HEK293 (cell line): ENCODE data around the gene CAD.

Source experiments
- CTCF ChIA-PET: fragments of 350-600 bp; formaldehyde crosslinking; extraction: SDS; loops from one replicate; lab custom pipeline; 2021; ENCODE audit warnings: antibody characterized with exemption; lab: Yijun Ruan, JAX
- POLR2A ChIA-PET: fragments of 300-600 bp; formaldehyde crosslinking; extraction: SDS; loops from one replicate; lab custom pipeline; 2020; ENCODE audit warnings: antibody characterized with exemption, inconsistent platforms; lab: Yijun Ruan, JAX
- H3K27ac ChIP-seq: fragments of 200-500 bp; sonication (Bioruptor generic); 2 replicates; pipeline ENCODE4 v1.5.1; 2014; ENCODE audit warnings: low read depth, low read length, control low read depth, inconsistent platforms; ENCODE audit errors: extremely low read depth
- H3K36me3 ChIP-seq, 2 experiments: fragments of 200-500 bp in 1 of 2; sonication (Bioruptor generic) in 1 of 2; 1 replicate in 1 of 2; 2 replicates in 1 of 2; pipeline ENCODE4 v1.5.1; 2014 to 2017; ENCODE audit warnings: inconsistent platforms in 2 of 2, low read length in 2 of 2; ENCODE audit not compliant: control insufficient read depth in 2 of 2, insufficient read depth in 1 of 2
- H3K4me1 ChIP-seq: fragments of 200-500 bp; sonication (Bioruptor generic); 2 replicates; pipeline ENCODE4 v1.5.1; 2014; ENCODE audit warnings: mild to moderate bottlenecking, low read length, inconsistent platforms; ENCODE audit not compliant: control insufficient read depth, insufficient read depth
- H3K4me3 ChIP-seq: 2 replicates; pipeline ENCODE4 v1.5.1; 2011; ENCODE audit warnings: low read depth, mild to moderate bottlenecking, control low read depth, low read length, moderate library complexity
- H3K9me3 ChIP-seq: fragments of 200-500 bp; sonication (Bioruptor generic); 2 replicates; pipeline ENCODE4 v1.5.1; 2014; ENCODE audit warnings: low read depth, low read length, inconsistent platforms; ENCODE audit not compliant: control insufficient read depth, insufficient read depth
- GLIS2 ChIP-seq: fragments of 450-650 bp; formaldehyde crosslinking; IDR thresholded peaks from 2 replicates; pipeline ENCODE4 v1.5.1; 2016; ENCODE audit warnings: missing biosample characterization, missing genetic modification characterization
- REST ChIP-seq: fragments of 450-650 bp; formaldehyde crosslinking; IDR thresholded peaks from 2 replicates; pipeline ENCODE4 v1.5.1; 2016; ENCODE audit warnings: missing biosample characterization, missing genetic modification characterization
- SP2 ChIP-seq: fragments of 450-650 bp; formaldehyde crosslinking; IDR thresholded peaks from 2 replicates; pipeline ENCODE4 v1.5.1; 2016; ENCODE audit warnings: missing biosample characterization, missing genetic modification characterization
- ZBTB7A ChIP-seq: fragments of 450-650 bp; formaldehyde crosslinking; IDR thresholded peaks from 2 replicates; pipeline ENCODE4 v1.5.1; 2016; ENCODE audit warnings: low read depth, missing biosample characterization, missing genetic modification characterization
- ZFP69B ChIP-seq: fragments of 450-650 bp; formaldehyde crosslinking; IDR thresholded peaks from 2 replicates; pipeline ENCODE4 v1.5.1; 2016; ENCODE audit warnings: missing biosample characterization, missing genetic modification characterization
- ZNF138 ChIP-seq: fragments of 450-650 bp; formaldehyde crosslinking; IDR thresholded peaks from 2 replicates; pipeline ENCODE4 v1.5.1; 2016; ENCODE audit warnings: missing biosample characterization, missing genetic modification characterization, borderline replicate concordance
- ZNF19 ChIP-seq: fragments of 450-650 bp; formaldehyde crosslinking; IDR thresholded peaks from 2 replicates; pipeline ENCODE4; 2016; ENCODE audit warnings: missing biosample characterization, missing genetic modification characterization, low read depth
- ZNF23 ChIP-seq: fragments of 450-650 bp; formaldehyde crosslinking; IDR thresholded peaks from 2 replicates; pipeline ENCODE4 v1.5.1; 2016; ENCODE audit warnings: missing biosample characterization, missing genetic modification characterization, borderline replicate concordance
- ZNF302 ChIP-seq: fragments of 450-650 bp; formaldehyde crosslinking; IDR thresholded peaks from 2 replicates; pipeline ENCODE4 v1.5.1; 2016; ENCODE audit warnings: missing biosample characterization, missing genetic modification characterization, low read depth
- ZNF514 ChIP-seq: fragments of 450-650 bp; formaldehyde crosslinking; IDR thresholded peaks from 2 replicates; pipeline ENCODE4 v1.5.1; 2016; ENCODE audit warnings: missing biosample characterization, missing genetic modification characterization
- ZNF624 ChIP-seq: fragments of 450-650 bp; formaldehyde crosslinking; IDR thresholded peaks from 2 replicates; pipeline ENCODE4 v1.5.1; 2017; ENCODE audit warnings: missing biosample characterization, missing genetic modification characterization
- TF ChIP-seq, protein P1 (sequence below): fragments of 450-650 bp; formaldehyde crosslinking; IDR thresholded peaks from 2 replicates; pipeline ENCODE4 v1.5.1; 2016; ENCODE audit warnings: missing biosample characterization, missing genetic modification characterization, low read depth
- TF ChIP-seq, protein P2 (sequence below): sonication (generic); formaldehyde crosslinking; IDR thresholded peaks from 2 replicates; pipeline ENCODE4 v1.8.1; 2022; ENCODE audit warnings: mild to moderate bottlenecking, moderate library complexity, missing genetic modification reagents
- TF ChIP-seq, protein P3 (sequence below): fragments of 450-650 bp; formaldehyde crosslinking; IDR thresholded peaks from 2 replicates; pipeline ENCODE4 v1.5.1; 2016; ENCODE audit warnings: missing biosample characterization, missing genetic modification characterization

CAD gene

GRCh38 chr2:27222407-27222806 lies 5.2 kb downstream of the CAD start:
- H3K27ac ChIP-seq: no peak overlapping the region
- TF ChIP-seq REST (tag by site-specific recombination) (no peak), ZNF138 (tag by site-specific recombination) (no peak), ZFP69B (no peak), GLIS2 (no peak), ZNF624 (tag by site-specific recombination) (no peak), ZNF23 (tag by site-specific recombination) (no peak), ZBTB7A (tag by site-specific recombination) (no peak), ZNF19 (tag by site-specific recombination) (no peak)
- TF ChIP-seq, protein P1, sequence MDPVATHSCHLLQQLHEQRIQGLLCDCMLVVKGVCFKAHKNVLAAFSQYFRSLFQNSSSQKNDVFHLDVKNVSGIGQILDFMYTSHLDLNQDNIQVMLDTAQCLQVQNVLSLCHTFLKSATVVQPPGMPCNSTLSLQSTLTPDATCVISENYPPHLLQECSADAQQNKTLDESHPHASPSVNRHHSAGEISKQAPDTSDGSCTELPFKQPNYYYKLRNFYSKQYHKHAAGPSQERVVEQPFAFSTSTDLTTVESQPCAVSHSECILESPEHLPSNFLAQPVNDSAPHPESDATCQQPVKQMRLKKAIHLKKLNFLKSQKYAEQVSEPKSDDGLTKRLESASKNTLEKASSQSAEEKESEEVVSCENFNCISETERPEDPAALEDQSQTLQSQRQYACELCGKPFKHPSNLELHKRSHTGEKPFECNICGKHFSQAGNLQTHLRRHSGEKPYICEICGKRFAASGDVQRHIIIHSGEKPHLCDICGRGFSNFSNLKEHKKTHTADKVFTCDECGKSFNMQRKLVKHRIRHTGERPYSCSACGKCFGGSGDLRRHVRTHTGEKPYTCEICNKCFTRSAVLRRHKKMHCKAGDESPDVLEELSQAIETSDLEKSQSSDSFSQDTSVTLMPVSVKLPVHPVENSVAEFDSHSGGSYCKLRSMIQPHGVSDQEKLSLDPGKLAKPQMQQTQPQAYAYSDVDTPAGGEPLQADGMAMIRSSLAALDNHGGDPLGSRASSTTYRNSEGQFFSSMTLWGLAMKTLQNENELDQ: no peak
- H3K4me1 ChIP-seq: no peaks in the 10 kb centered on the region; the same call in 1 of the 2 replicates
- no peaks in the 10 kb centered on the region for H3K9me3 ChIP-seq
- POLR2A ChIA-PET: interaction anchor here (0.8 kb wide), 1 partner anchor 8 kb away, joined by 3 read pairs; no protein-coding TSS in a partner anchor
- no peak overlapping the region for H3K4me3 ChIP-seq
- peaks cover 42 to 96% of the 10 kb centered on the region in 2 experiments for H3K36me3 ChIP-seq
- CTCF ChIA-PET: interaction anchor here (1.1 kb wide), 1 partner anchor 81 kb away, joined by 3 read pairs; no protein-coding TSS in a partner anchor

DNA sequence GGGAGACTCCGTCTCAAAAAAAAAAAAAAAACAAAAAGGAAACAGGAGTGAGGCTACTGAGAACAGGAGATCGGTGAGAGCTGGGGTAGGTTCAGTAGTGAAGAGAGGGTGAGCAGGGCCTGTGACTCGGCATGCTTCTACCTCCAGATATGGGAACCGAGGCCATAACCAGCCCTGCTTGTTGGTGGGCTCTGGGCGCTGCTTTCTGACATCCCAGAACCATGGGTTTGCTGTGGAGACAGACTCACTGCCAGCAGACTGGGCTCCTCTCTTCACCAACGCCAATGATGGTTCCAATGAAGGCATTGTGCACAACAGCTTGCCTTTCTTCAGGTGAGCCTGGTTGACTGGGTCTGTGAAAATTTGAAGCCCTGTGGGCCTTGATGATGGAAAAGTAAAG lies 6.2 kb downstream of the CAD start:
- H3K4me3 ChIP-seq: no peak overlapping the region
- H3K9me3 ChIP-seq: no peaks in the 10 kb centered on the region
- H3K36me3 ChIP-seq: peaks cover 52 to 97% of the 10 kb centered on the region in 2 experiments
- ChIA-PET POLR2A (interaction anchor here (1.1 kb wide), 1 partner anchor 13 kb away, joined by 3 read pairs; no protein-coding TSS in a partner anchor), CTCF (interaction anchor here (0.6 to 1.1 kb wide), 3 partner anchors 80 to 162 kb away, joined by 3 read pairs; no protein-coding TSS in a partner anchor)
- TF ChIP-seq, protein P2, sequence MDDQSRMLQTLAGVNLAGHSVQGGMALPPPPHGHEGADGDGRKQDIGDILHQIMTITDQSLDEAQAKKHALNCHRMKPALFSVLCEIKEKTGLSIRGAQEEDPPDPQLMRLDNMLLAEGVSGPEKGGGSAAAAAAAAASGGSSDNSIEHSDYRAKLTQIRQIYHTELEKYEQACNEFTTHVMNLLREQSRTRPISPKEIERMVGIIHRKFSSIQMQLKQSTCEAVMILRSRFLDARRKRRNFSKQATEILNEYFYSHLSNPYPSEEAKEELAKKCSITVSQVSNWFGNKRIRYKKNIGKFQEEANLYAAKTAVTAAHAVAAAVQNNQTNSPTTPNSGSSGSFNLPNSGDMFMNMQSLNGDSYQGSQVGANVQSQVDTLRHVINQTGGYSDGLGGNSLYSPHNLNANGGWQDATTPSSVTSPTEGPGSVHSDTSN (CRISPR knock-in tag): no peak
- TF ChIP-seq, protein P3, sequence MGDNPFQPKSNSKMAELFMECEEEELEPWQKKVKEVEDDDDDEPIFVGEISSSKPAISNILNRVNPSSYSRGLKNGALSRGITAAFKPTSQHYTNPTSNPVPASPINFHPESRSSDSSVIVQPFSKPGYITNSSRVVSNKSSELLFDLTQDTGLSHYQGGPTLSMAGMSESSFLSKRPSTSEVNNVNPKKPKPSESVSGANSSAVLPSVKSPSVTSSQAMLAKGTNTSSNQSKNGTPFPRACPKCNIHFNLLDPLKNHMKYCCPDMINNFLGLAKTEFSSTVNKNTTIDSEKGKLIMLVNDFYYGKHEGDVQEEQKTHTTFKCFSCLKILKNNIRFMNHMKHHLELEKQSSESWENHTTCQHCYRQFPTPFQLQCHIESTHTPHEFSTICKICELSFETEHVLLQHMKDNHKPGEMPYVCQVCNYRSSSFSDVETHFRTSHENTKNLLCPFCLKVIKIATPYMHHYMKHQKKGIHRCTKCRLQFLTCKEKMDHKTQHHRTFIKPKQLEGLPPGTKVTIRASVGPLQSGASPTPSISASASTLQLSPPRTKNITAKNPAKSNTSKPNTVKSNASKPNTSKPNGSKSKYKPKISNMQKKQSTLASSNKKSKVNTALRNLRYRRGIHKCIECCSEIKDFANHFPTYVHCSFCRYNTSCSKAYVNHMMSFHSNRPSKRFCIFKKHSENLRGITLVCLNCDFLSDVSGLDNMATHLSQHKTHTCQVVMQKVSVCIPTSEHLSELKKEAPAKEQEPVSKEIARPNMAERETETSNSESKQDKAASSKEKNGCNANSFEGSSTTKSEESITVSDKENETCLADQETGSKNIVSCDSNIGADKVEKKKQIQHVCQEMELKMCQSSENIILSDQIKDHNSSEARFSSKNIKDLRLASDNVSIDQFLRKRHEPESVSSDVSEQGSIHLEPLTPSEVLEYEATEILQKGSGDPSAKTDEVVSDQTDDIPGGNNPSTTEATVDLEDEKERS (tag by site-specific recombination): no peak
- no peak for TF ChIP-seq SP2 (tag by site-specific recombination)
- TF ChIP-seq ZNF514 (tag by site-specific recombination): no peak
- no peak for TF ChIP-seq ZNF302 (tag by site-specific recombination)
- TF ChIP-seq, protein P1: no peak
- TF ChIP-seq, all 188 proteins: peak for 0
- Histone ChIP-seq H3K4me1 (no peaks in the 10 kb centered on the region; the same call in 1 of the 2 replicates), H3K27ac (peak overlapping the region; percentile 5; the same call in 1 of the 2 replicates)
